OCI-LY7 (cell line): ENCODE measurements around the gene DLGAP1. TPM values are rescaled to one million over a fixed set of nuclear protein-coding genes. Genes with fewer than 3 reads are reported as not detected.

Experiments
- BruUV-seq: library from RNA; stranded (reverse); fragments of 400-500 nt; replicated peaks from 2 replicates; lab custom pipeline; 2021; lab: Mats Ljungman, UMichigan
- CTCF ChIA-PET: fragments of 300-600 bp; sonication (Branson Sonifier 250); formaldehyde crosslinking; loops from one replicate; lab custom pipeline; 2022; ENCODE audit warnings: antibody characterized with exemption; ENCODE audit not compliant: unreplicated experiment; lab: Charles Lee
- POLR2A ChIA-PET: fragments of 300-600 bp; sonication (Branson Sonifier 250); formaldehyde crosslinking; loops from one replicate; lab custom pipeline; 2022; ENCODE audit warnings: antibody characterized with exemption; lab: Charles Lee
- DNase-seq: peaks from one replicate; pipeline ENCODE4 v3.0.0-alpha.2; 2015; ENCODE audit warnings: low spot score
- H2AFZ ChIP-seq: fragments of 200-600 bp; sonication (generic), shearing (Covaris generic); 2 replicates; pipeline ENCODE4 v1.6.1; 2014; ENCODE audit warnings: mild to moderate bottlenecking, antibody characterized with exemption, low read length, moderate library complexity
- H3K27ac ChIP-seq: fragments of 200-600 bp; sonication (generic); 2 replicates; pipeline ENCODE4 v1.5.1; 2014; ENCODE audit warnings: mixed run types, low read depth, mild to moderate bottlenecking, moderate library complexity, low read length, inconsistent platforms; ENCODE audit not compliant: poor library complexity, severe bottlenecking
- H3K36me3 ChIP-seq: fragments of 200-600 bp; sonication (generic); 2 replicates; pipeline ENCODE4 v1.6.1; 2014; ENCODE audit warnings: mild to moderate bottlenecking, antibody characterized with exemption, low read length, moderate library complexity, mixed read lengths; ENCODE audit not compliant: insufficient read depth
- H3K4me1 ChIP-seq: fragments of 200-600 bp; sonication (generic); 2 replicates; pipeline ENCODE4 v1.5.1; 2014; ENCODE audit warnings: mild to moderate bottlenecking, low read length; ENCODE audit not compliant: insufficient read depth, poor library complexity, severe bottlenecking
- H3K4me2 ChIP-seq: fragments of 200-600 bp; sonication (generic); 2 replicates; pipeline ENCODE4 v1.6.1; 2014; ENCODE audit warnings: mild to moderate bottlenecking, low read length
- H3K4me3 ChIP-seq: fragments of 200-600 bp; sonication (generic); 2 replicates; pipeline ENCODE4 v1.5.1; 2014; ENCODE audit warnings: mild to moderate bottlenecking, low read depth, low read length; ENCODE audit not compliant: poor library complexity, severe bottlenecking
- H3K79me2 ChIP-seq: fragments of 200-600 bp; sonication (generic); 2 replicates; pipeline ENCODE4 v1.6.1; 2016; ENCODE audit warnings: low read depth, mild to moderate bottlenecking, low read length, moderate library complexity, mixed read lengths; ENCODE audit not compliant: insufficient read depth
- H3K9me2 ChIP-seq: fragments of 200-600 bp; sonication (generic); 2 replicates; pipeline ENCODE4 v1.6.1; 2016; ENCODE audit warnings: mild to moderate bottlenecking, low read length, mixed read lengths; ENCODE audit not compliant: insufficient read depth
- H3K9me3 ChIP-seq: fragments of 200-600 bp; sonication (generic); 2 replicates; pipeline ENCODE4 v1.6.1; 2014; ENCODE audit warnings: mild to moderate bottlenecking, mixed run types, low read length, mixed read lengths
- H4K20me1 ChIP-seq: fragments of 200-600 bp; sonication (generic); 2 replicates; pipeline ENCODE4 v1.6.1; 2014; ENCODE audit warnings: mild to moderate bottlenecking, antibody characterized with exemption, low read length, moderate library complexity, mixed read lengths; ENCODE audit not compliant: insufficient read depth
- CTCF ChIP-seq: fragments of 200-600 bp; sonication (generic); conservative IDR thresholded peaks from 2 replicates; pipeline ENCODE4 v1.5.1; 2014; ENCODE audit warnings: mild to moderate bottlenecking, antibody characterized with exemption, low read length, moderate library complexity, mixed read lengths
- EZH2phosphoT487 ChIP-seq: fragments of 200-600 bp; sonication (generic); IDR thresholded peaks from 2 replicates; pipeline ENCODE4 v1.6.1; 2018; ENCODE audit warnings: low read depth, borderline replicate concordance, mild to moderate bottlenecking, mixed run types, antibody characterized with exemption, low read length, moderate library complexity, mixed read lengths
- intact Hi-C: fragments of 100-400 bp; cut with micrococcal nuclease; formaldehyde crosslinking; loops from one replicate; pipeline ENCODE4 v1.10.0; 2022; ENCODE audit not compliant: unreplicated experiment
- total RNA-seq, 2 experiments: library from RNA; depleted of rRNA in 1 of 2; stranded (reverse); fragments of >200 nt in 1 of 2; shearing (Covaris generic) in 1 of 2; gene quantifications; 2 replicates each; pipeline ENCODE4 v1.2.3, GENCODE V29; 2014 to 2022

Gene DLGAP1
- total RNA-seq, 2 experiments from 2014 or later, result 0.22 TPM; not detected in 1

GRCh38 chr18:3658529-3658928 is 796.6 kb downstream of the DLGAP1 start:
- Histone ChIP-seq H2AFZ (peak overlapping the region; percentile 30; the same call in 1 of the 2 replicates), H3K4me2 (no peak overlapping the region), H3K36me3 (peaks cover 15% of the 10 kb centered on the region; the same call in 1 of the 2 replicates), H3K9me2 (no peaks in the 10 kb centered on the region), H3K27ac (no peak overlapping the region), H3K79me2 (no peaks in the 10 kb centered on the region), H4K20me1 (no peaks in the 10 kb centered on the region), H3K4me1 (peaks cover 69% of the 10 kb centered on the region), H3K9me3 (peaks cover 17% of the 10 kb centered on the region), H3K4me3 (no peak overlapping the region)
- intact Hi-C loops, result no loop called here
- no peak for TF ChIP-seq CTCF
- no peak for TF ChIP-seq EZH2phosphoT487
- POLR2A ChIA-PET, result interaction anchor here (0.6 to 4.7 kb wide), 12 partner anchors 9 to 397 kb away, joined by 3 to 28 read pairs (median 4); partner anchors contain the start of gene MYL12B
- no peak for DNase-seq
- CTCF ChIA-PET, result no interaction called here
- no TSS peak for BruUV-seq

- peaks cover 61% of the 10 kb centered on the region for H3K4me1 ChIP-seq
- H3K4me3 ChIP-seq, result no peak overlapping the region
- BruUV-seq, result no TSS peak
- DNase-seq, result no peak
- peak overlapping the region; percentile 71 for H2AFZ ChIP-seq
- CTCF ChIA-PET, result interaction anchor here (0.6 kb wide), 1 partner anchor 662 kb away, joined by 3 read pairs; no protein-coding TSS in a partner anchor
- H3K27ac ChIP-seq, result no peak overlapping the region
- no peaks in the 10 kb centered on the region for H3K79me2 ChIP-seq
- POLR2A ChIA-PET, result interaction anchor here (0.5 kb wide), 1 partner anchor 217 kb away, joined by 3 read pairs; no protein-coding TSS in a partner anchor
- intact Hi-C loops, result no loop called here
- H3K4me2 ChIP-seq, result no peak overlapping the region
- no peaks in the 10 kb centered on the region for H3K36me3 ChIP-seq
- TF ChIP-seq EZH2phosphoT487, result no peak
- 0 out of 2 replicates have a peak, but pooled peaks have one; percentile 19 for TF ChIP-seq CTCF
- no peaks in the 10 kb centered on the region for H4K20me1 ChIP-seq
- no peaks in the 10 kb centered on the region for H3K9me2 ChIP-seq
- no peaks in the 10 kb centered on the region; the same call in 1 of the 2 replicates for H3K9me3 ChIP-seq
Measured at GRCh38 chr18:3655254-3656050, 799.7 kb downstream of the DLGAP1 start.
